K562 (cell line): ENCODE data around the gene ACVR1C. TPM values are rescaled to one million over a fixed set of nuclear protein-coding genes. Genes with fewer than 3 reads are reported as not detected.

Experiments used
- KLF13 ChIP-seq: fragments of 450-650 bp; IDR thresholded peaks from 2 replicates; pipeline ENCODE4 v1.6.1; 2016; ENCODE audit warnings: missing genetic modification characterization, low read depth, mild to moderate bottlenecking, missing compliant biosample characterization, moderate library complexity, borderline replicate concordance
- STAT5A ChIP-seq: IDR thresholded peaks from 2 replicates; pipeline ENCODE4 v1.6.1; 2012; ENCODE audit warnings: low read length, inconsistent platforms, borderline replicate concordance
- polyA plus RNA-seq, 8 experiments: library from polyadenylated mRNA; depleted of rRNA in 4 of 8; stranded (reverse) in 5 of 8; unstranded in 3 of 8; fragments of >200 nt; fragmentation: Nextera tagmentation in 2 of 8; fragmentation: Illumina TruSeq in 1 of 8; extraction: Ambion mirVana in 2 of 8; extraction: Trizol in 1 of 8; gene quantifications; 2 replicates each; pipeline versions ENCODE4 v1.2.1 to v1.2.3, GENCODE V29; 2011 to 2014; ENCODE audit warnings: inconsistent platforms in 1 of 8, missing spikeins in 1 of 8
- total RNA-seq, 7 experiments: library from RNA; depleted of rRNA in 6 of 7; stranded (reverse); fragments of >200 nt in 6 of 7; fragmentation: Illumina TruSeq in 2 of 7; extraction: Trizol in 2 of 7; gene quantifications; 2 replicates each; pipeline versions ENCODE4 v1.2.1 to v1.2.3, GENCODE V29; 2011 to 2021; ENCODE audit warnings: low replicate concordance in 1 of 7
- TF ChIP-seq, protein P1 (sequence below), 2 experiments: IDR thresholded peaks; 2 replicates each; pipeline ENCODE4 v1.6.1; 2012; ENCODE audit warnings: improper control_type of control experiment in 2 of 2, low read depth in 2 of 2, low read length in 2 of 2, borderline replicate concordance in 1 of 2
- TF ChIP-seq, protein P2 (sequence below), 2 experiments: fragments of 450-650 bp; IDR thresholded peaks; 2 replicates each; pipeline ENCODE4 v1.6.1; 2018; ENCODE audit warnings: mild to moderate bottlenecking in 2 of 2, low read depth in 1 of 2; ENCODE audit not compliant: partially characterized antibody in 2 of 2

ACVR1C gene
- total and polyA plus RNA-seq, 9 of the 15 experiments (the other 6 are each of a cell fraction or from before 2014, with no cell fraction given) = 0.05 to 0.58 (median 0.28) TPM

- TF ChIP-seq KLF13 (tag) (no peak), STAT5A (no peak)
- TF ChIP-seq, protein P1, sequence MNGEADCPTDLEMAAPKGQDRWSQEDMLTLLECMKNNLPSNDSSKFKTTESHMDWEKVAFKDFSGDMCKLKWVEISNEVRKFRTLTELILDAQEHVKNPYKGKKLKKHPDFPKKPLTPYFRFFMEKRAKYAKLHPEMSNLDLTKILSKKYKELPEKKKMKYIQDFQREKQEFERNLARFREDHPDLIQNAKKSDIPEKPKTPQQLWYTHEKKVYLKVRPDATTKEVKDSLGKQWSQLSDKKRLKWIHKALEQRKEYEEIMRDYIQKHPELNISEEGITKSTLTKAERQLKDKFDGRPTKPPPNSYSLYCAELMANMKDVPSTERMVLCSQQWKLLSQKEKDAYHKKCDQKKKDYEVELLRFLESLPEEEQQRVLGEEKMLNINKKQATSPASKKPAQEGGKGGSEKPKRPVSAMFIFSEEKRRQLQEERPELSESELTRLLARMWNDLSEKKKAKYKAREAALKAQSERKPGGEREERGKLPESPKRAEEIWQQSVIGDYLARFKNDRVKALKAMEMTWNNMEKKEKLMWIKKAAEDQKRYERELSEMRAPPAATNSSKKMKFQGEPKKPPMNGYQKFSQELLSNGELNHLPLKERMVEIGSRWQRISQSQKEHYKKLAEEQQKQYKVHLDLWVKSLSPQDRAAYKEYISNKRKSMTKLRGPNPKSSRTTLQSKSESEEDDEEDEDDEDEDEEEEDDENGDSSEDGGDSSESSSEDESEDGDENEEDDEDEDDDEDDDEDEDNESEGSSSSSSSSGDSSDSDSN (IDR thresholded peaks at IDR 0.05; ENCODE audit: borderline replicate concordance in 1 of 2, low read depth in 2 of 2, low read length in 2 of 2) = no peak
- TF ChIP-seq, protein P2, sequence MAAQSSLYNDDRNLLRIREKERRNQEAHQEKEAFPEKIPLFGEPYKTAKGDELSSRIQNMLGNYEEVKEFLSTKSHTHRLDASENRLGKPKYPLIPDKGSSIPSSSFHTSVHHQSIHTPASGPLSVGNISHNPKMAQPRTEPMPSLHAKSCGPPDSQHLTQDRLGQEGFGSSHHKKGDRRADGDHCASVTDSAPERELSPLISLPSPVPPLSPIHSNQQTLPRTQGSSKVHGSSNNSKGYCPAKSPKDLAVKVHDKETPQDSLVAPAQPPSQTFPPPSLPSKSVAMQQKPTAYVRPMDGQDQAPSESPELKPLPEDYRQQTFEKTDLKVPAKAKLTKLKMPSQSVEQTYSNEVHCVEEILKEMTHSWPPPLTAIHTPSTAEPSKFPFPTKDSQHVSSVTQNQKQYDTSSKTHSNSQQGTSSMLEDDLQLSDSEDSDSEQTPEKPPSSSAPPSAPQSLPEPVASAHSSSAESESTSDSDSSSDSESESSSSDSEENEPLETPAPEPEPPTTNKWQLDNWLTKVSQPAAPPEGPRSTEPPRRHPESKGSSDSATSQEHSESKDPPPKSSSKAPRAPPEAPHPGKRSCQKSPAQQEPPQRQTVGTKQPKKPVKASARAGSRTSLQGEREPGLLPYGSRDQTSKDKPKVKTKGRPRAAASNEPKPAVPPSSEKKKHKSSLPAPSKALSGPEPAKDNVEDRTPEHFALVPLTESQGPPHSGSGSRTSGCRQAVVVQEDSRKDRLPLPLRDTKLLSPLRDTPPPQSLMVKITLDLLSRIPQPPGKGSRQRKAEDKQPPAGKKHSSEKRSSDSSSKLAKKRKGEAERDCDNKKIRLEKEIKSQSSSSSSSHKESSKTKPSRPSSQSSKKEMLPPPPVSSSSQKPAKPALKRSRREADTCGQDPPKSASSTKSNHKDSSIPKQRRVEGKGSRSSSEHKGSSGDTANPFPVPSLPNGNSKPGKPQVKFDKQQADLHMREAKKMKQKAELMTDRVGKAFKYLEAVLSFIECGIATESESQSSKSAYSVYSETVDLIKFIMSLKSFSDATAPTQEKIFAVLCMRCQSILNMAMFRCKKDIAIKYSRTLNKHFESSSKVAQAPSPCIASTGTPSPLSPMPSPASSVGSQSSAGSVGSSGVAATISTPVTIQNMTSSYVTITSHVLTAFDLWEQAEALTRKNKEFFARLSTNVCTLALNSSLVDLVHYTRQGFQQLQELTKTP (IDR thresholded peaks at IDR 0.05; ENCODE audit: low read depth in 1 of 2, partially characterized antibody in 2 of 2) = no peak
Observed at GRCh38 chr2:157592374-157592773, 36.3 kb downstream of the ACVR1C start (continued).
